Esophagus squamous epithelium (tissue), 4 donors: Measurements from ENCODE around the gene ZNF263.

Experiments used
- POLR2A ChIP-seq, 4 donors: fragments of 450-650 bp; IDR thresholded peaks; one replicate each; pipeline ENCODE4 v1.6.1; 2017; ENCODE audit warnings: antibody characterized with exemption in 4 of 4, mild to moderate bottlenecking in 4 of 4, moderate library complexity in 3 of 4
- TF ChIP-seq, protein P1 (sequence below), 6 experiments: fragments of 450-650 bp in 4 of 6; fragments of 200-600 bp in 2 of 6; sonication (generic) in 2 of 6; IDR thresholded peaks; one replicate each; pipeline ENCODE4 v1.5.1; 2016 to 2019; ENCODE audit warnings: antibody characterized with exemption in 6 of 6, mild to moderate bottlenecking in 4 of 6, moderate library complexity in 4 of 6

DNA sequence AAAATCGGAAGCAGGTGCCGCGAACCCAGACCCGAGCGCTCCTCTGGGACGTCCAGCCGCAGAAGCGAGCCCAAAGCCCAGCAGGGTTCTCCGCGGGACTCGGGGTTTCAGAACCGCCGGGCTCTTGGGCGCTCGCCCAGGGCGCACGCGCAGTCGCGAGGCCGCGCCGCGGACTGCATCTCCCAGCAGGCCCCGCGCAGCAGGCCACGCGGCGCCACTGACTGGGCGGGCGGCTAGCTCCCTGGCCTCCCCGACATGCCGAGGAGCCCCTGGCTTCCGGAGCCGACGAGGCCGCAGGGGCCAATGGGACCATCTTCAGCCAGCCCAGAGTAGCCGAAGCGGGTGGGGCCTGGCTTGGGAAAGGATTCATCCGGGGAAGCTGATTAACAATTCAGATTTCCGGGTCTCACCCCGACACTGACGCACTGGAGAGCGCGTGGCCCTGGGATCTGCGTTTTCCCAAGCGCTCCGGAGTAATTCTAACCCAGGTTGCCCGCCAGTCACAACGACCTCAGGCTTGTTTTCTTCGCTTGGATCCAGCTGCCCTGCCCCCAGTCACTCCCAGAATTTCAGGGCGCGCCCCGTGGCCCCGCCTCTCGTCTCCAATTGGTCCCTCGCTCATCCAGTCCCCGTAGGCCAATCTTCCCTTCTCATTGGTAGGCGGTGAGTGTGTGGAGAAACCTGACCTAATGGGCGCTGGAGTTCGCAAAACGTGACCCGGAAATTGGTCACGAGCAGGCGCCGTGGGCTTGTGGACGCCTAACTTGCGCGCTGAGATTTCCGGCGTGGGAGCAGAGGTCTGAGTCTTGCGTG, at the start of gene ZNF263:
- TF ChIP-seq, protein P1, sequence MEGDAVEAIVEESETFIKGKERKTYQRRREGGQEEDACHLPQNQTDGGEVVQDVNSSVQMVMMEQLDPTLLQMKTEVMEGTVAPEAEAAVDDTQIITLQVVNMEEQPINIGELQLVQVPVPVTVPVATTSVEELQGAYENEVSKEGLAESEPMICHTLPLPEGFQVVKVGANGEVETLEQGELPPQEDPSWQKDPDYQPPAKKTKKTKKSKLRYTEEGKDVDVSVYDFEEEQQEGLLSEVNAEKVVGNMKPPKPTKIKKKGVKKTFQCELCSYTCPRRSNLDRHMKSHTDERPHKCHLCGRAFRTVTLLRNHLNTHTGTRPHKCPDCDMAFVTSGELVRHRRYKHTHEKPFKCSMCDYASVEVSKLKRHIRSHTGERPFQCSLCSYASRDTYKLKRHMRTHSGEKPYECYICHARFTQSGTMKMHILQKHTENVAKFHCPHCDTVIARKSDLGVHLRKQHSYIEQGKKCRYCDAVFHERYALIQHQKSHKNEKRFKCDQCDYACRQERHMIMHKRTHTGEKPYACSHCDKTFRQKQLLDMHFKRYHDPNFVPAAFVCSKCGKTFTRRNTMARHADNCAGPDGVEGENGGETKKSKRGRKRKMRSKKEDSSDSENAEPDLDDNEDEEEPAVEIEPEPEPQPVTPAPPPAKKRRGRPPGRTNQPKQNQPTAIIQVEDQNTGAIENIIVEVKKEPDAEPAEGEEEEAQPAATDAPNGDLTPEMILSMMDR (IDR thresholded peaks at IDR 0.05), result peak in 1 of 6 experiments; percentile 17
- peak in 2 of 4 donors; percentile 59 to 60 for TF ChIP-seq POLR2A (IDR thresholded peaks at IDR 0.05)
